Measurements from ENCODE around the gene SLC39A10.
A peak's percentile ranks its signal among the peaks of the same experiment; 100 is the strongest.

The SLC39A10 gene

GRCh38 chr2:195657634-195658540 lies 861 bp downstream of the SLC39A10 start:
- no peak for TF ChIP-seq CTCF (IDR thresholded peaks at IDR 0.05; ENCODE audit: insufficient read depth, low read length, missing control alignments)
- POLR2A ChIA-PET, result interaction anchor here (0.8 to 2.4 kb wide), 7 partner anchors 12 to 124 kb away, joined by 3 to 30 read pairs (median 5); no protein-coding TSS in a partner anchor
- peak; percentile 42 for DNase-seq (ENCODE audit: low read depth, low spot score)
- CTCF ChIA-PET, result interaction anchor here (1.4 to 3.3 kb wide), 2 partner anchors 61 to 159 kb away, joined by 3 to 27 read pairs; no protein-coding TSS in a partner anchor
- peak overlapping the region; percentile 87 for H3K4me3 ChIP-seq (ENCODE audit: low read depth, low read length)

- no peak for TF ChIP-seq CTCF (IDR thresholded peaks at IDR 0.05; ENCODE audit: insufficient read depth, low read length, missing control alignments)
- H3K4me3 ChIP-seq (ENCODE audit: low read depth, low read length), result peak overlapping the region; percentile 87
- ChIA-PET CTCF (interaction anchor here (1.4 to 3.3 kb wide), 2 partner anchors 61 to 160 kb away, joined by 3 to 27 read pairs; no protein-coding TSS in a partner anchor), POLR2A (interaction anchor here (0.8 to 2.4 kb wide), 2 partner anchors 97 to 125 kb away, joined by 3 to 30 read pairs; no protein-coding TSS in a partner anchor)
- no peak for DNase-seq (ENCODE audit: low read depth, low spot score)
Observed at GRCh38 chr2:195658541-195658890, 1.5 kb downstream of the SLC39A10 start.

GRCh38 chr2:195659114-195659513 lies 2.1 kb downstream of the SLC39A10 start:
- H3K4me3 ChIP-seq (ENCODE audit: low read depth, low read length), result peak overlapping the region; percentile 87
- TF ChIP-seq CTCF (IDR thresholded peaks at IDR 0.05; ENCODE audit: insufficient read depth, low read length, missing control alignments), result no peak
- ChIA-PET POLR2A (interaction anchor here (0.6 kb wide), 1 partner anchor 708 kb away, joined by 3 read pairs; no protein-coding TSS in a partner anchor), CTCF (interaction anchor here (1.1 to 3.3 kb wide), 11 partner anchors 10 to 408 kb away, joined by 3 to 38 read pairs (median 17); no protein-coding TSS in a partner anchor)
- DNase-seq (ENCODE audit: low read depth, low spot score), result no peak

- H3K4me3 ChIP-seq (ENCODE audit: low read depth, low read length), result peak overlapping the region; percentile 87
- POLR2A ChIA-PET, result interaction anchor here (0.6 to 1.2 kb wide), 3 partner anchors 47 to 126 kb away, joined by 3 to 9 read pairs (median 3); no protein-coding TSS in a partner anchor
Observed at GRCh38 chr2:195659982-195660890, 3.2 kb downstream of the SLC39A10 start.

GRCh38 chr2:195662138-195662537 lies 5.1 kb downstream of the SLC39A10 start:
- ChIA-PET POLR2A (interaction anchor here (0.7 to 1.4 kb wide), 2 partner anchors 17 to 406 kb away, joined by 3 to 4 read pairs; partner anchors contain the start of gene DNAH7), CTCF (interaction anchor here (0.6 to 11.7 kb wide), 5 partner anchors 10 to 675 kb away, joined by 3 to 214 read pairs (median 4); no protein-coding TSS in a partner anchor)
- DNase-seq (ENCODE audit: low read depth, low spot score), result no peak

More at GRCh38 chr2:195659982-195660890, 3.2 kb downstream of the SLC39A10 start:
- CTCF ChIA-PET, result interaction anchor here (0.5 to 3.3 kb wide), 68 partner anchors 9 to 656 kb away, joined by 3 to 38 read pairs (median 4); partner anchors contain the start of gene DNAH7
- TF ChIP-seq CTCF (IDR thresholded peaks at IDR 0.05; ENCODE audit: insufficient read depth, low read length, missing control alignments), result peak; percentile 55
- DNase-seq (ENCODE audit: low read depth, low spot score), result peak; percentile 31

More at GRCh38 chr2:195662138-195662537, 5.1 kb downstream of the SLC39A10 start:
- TF ChIP-seq CTCF (IDR thresholded peaks at IDR 0.05; ENCODE audit: insufficient read depth, low read length, missing control alignments), result no peak
- H3K4me3 ChIP-seq (ENCODE audit: low read depth, low read length), result no peak overlapping the region
